HG02840 (cell line): ENCODE measurements around the gene SLC5A10.
"Not testable (repeated sequence)": the region's sequence is repeated elsewhere in the genome, so short reads cannot be mapped to it uniquely, and the experiment has no call there.

Experiments
- ATAC-seq: cut with Tn5 transposase; IDR thresholded peaks from one replicate; pipeline ENCODE4 v1.9.1; 2021; ENCODE audit warnings: mild to moderate bottlenecking, moderate library complexity, moderate number of reproducible peaks; ENCODE audit not compliant: unreplicated experiment, low FRiP score

SLC5A10 gene

DNA sequence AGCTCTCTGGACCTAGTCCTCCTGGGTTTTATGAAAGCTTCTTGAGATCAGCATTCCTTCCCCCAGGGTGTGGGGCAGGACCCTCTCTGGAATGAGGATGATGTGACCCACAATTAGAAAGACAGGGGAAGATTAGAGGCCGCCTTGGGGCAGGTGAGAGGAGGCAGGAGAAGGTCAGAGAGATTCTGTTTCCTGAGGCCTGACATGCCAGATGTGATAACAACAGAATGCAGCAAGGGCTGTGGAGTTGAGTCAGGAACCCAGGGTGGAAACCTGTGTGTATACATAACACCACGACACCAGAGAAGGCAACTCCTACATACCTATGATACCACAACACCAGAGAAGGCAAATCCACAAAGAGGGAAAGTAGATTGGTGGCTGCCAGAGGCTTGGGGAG, 5.4 kb upstream of the SLC5A10 start:
- ATAC-seq: no peak

DNA sequence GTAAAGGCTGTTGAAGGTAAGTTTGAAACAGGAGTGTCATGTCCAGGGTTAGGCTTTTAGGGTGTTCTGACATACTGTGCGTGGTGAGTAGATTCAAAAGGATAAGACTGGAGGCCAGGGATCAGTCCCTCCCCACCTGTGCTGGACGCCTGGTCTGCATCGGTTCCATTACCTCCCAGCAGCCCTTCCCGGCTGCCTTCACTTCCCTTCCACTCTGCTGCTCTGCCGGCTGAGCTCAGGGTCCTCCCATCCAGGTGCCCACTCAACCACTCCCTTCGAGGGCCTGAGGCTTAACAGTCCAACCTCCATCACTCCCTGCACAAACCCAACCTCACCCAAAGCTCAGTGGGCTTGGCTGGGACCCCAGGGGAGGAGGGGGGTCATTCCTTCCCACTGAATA, 4.1 kb upstream of the SLC5A10 start:
- ATAC-seq: no peak

DNA sequence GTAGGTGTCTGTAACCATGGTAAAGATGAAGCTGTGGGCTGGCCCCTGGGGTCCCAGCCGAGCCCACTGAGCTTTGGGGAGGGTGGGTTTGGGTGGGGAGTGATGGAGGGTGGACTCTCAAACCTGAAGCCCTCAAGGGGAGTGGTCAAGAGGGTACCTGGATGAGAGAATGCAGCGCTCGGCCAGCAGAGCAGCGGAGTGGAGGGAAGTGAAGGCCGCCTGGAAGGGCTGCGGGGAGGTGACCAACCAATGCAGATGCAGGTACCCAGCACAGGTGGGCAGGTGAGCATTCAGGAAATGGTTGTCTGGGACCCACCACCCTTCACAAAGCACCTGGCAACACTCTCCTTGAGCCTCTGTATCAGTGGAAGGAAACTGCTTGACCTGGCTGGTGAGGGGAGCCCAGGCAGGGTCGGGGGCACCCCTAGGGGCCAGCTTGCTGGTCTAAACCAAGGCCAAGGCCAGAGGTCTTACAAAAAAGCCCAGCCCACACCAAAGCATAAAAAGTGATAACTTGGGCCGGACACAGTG, 3.4 kb upstream of the SLC5A10 start:
- no peak for ATAC-seq

DNA sequence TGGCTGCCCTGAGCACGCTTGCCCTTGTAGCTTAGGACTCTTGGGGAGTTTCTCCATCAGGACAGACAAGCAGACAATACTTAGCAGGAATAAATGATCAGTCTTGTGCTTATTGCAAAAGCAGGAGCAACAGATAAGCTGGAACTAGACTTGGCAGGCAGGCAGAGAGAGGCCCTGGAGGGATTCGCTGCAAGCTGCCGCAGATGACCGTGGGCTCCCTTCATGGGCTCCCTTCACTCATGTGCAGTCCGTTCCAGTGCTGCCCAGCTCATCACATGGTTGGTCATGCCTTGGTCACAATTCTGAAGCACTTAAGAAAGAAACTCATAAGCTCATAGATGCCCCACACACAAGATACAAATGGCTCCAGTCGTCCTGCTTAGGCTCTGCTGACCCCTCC, 2.4 kb upstream of the SLC5A10 start:
- ATAC-seq: no peak

DNA sequence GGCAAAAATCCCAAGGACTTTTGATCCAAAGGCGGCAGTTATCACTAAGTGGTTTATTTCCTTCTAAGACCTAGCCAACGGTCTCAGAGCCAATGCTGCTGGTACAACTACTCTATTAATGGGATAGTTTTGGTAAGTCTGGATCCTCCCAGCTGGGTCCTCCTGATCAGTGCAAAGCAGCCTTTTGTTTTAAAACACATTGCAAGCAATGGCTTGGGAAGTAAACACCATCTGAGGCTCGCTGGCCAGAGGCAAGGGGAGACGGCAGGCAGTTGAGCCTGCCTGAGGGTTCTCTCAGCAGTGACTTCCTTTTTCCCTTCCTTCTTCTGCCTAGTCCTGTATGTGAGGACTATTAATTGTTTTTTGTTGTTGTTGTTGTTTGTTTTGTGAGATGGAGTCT, 1.6 kb upstream of the SLC5A10 start:
- no peak for ATAC-seq

DNA sequence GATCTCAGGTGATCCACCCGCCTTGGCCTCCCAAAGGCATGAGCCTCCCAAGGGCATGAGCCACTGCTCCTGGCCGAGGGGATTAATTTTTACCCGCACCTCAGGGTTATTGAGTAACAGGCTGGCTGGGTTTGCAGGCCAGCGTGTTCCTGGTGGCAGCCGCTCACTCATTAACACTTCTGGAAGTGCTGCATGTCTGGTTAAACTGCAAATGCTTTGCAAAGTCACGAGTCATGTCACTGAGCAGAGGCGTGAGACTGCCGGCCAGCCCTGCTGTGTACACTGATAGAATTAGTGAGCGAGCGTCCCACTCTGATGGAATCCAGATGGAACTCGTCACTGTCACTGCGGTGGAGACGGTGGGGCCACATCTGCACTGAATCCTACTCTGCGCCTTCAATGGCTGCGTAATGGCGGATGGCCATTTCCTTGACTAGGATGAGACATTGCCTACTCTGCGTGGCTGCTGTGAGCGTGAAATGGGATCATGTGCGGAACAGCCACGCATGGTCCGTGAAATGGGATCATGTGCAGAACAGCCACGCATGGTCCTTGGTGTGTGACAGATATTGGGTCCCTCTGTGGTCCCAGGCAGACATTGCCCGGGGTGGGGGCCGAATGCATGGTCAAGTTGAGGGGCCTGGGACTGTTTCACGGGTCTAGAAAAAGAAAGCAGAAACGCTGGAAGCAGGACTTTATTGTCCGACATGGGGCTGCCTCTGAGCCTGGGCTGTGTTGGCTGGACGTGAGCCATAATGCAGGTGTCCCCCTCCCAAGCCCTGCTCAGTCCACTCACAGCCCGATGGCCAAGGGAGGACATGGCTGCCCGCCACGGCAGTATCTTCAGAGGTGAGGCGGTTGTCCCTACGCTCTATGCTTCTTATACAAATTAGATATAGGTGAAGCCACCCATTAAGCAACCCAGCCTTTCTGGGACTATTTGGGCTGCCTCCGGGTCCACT, 740 bp upstream of the SLC5A10 start:
- ATAC-seq: no peak

DNA sequence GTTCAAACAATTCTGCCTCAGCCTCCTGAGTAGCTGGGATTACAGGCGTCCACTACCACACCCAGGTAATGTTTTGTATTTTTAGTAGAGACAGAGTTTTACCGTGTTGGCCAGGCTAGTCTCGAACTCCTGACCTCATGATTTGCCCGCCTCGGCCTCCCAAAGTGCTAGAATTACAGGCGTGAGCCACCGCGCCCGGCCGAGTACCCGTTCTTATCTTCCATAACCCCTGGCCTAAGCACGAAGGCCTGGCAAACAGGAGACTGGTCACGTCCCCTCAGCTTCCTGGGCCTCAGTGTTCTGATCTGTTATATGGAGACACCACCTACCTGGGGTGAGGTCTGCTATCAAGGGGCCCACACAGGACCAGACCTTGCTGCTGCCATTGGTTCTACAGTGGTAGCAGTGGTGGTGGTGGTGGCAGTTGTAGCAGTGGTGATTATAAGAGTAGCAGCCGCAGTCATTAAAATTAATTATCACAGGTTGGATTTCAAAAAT, 1.3 kb downstream of the SLC5A10 start:
- ATAC-seq: no peak

DNA sequence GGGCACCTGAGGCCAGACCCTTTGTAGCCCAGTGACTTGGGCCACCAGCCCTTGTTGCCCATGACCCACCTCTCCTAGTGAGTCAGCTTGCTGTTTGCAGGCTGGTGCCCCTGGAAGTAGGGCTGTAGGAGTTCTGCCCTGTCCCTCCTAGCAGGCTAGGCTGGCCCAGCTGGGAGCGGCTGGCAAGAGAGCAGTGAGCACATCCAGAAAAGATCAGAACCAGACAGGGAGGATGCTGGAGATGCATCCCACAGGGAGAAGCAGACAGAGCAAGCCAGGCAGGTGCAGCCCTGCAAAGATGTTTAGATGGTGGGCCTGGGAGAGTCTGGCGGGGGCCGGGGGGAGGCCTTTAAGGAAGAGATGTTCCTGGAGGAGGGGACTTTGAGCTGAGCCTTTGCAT, 2.4 kb downstream of the SLC5A10 start:
- no peak for ATAC-seq

DNA sequence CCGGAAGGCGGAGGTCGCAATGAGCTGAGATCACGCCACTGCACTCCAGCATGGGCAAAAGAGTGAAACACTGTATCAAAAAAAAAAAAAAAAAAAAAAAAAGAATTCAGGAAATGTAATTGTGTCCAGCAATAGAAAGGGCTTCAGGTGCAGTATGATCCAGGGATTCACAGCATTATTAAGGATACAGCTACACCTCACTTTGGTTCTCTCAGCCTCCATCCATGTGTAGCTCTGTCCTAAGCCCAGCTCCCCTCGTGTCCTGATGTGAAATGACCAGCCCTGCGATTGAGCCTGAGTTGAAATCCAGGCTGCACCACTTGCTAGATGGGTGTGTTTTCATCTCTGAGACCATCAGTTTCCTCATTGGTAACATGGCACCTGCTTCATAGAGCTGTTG, 3.0 kb downstream of the SLC5A10 start:
- ATAC-seq: no peak

DNA sequence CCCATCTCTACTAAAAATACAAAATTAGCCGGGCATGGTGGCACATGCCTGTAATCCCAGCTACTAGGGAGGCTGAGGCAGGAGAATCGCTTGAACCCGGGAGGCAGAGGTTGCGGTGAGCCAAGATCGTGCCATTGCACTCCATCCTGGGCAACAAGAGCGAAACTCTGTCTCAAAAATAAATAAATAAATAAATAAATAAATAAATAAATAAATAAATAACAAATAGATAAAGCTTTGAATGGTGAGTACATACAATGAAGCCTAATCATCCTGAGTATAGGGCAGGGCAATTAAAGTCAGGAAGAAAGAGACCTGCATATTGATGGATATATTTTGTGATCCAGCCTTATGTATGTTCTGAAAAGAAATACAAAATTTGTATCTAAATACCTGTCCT, 4.1 kb downstream of the SLC5A10 start:
- ATAC-seq: not testable (repeated sequence)

DNA sequence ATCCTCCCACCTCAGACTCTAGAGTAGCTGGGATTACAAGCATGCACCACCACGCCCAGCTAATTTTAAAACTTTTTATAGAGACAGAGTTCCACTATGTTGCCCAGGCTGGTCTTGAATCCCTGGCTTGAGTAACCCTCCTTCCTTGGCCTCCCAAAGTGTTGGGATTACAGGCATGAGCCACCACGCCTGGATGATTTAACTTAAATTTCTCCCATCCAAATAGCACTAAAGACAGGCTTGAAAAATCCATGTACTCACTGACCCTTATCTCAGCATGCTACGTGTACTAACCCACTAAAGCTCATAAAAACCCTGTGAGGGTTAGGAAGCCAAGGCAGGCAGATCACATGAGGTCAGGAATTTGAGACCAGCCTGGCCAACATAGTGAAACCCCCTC, 4.6 kb downstream of the SLC5A10 start:
- no peak for ATAC-seq

DNA sequence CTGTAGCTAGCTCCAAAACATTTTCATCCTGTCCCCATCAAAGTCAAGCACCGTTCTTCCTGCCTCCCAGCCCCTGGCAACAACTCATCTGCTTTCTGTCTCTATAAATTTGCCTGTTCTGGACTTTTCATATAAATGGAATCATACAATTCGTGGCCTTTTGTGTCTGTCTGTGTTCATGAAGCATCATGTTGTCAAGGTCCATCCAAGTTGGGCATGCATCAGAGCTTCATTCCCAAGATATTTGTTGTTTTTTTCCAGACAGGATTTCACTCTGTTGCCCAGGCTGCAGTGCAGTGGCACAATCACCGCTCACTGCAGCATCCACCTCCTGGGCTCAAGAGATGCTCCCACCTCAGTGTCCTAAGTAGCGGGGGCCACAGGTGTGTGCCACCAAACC, 5.9 kb downstream of the SLC5A10 start:
- ATAC-seq: no peak

DNA sequence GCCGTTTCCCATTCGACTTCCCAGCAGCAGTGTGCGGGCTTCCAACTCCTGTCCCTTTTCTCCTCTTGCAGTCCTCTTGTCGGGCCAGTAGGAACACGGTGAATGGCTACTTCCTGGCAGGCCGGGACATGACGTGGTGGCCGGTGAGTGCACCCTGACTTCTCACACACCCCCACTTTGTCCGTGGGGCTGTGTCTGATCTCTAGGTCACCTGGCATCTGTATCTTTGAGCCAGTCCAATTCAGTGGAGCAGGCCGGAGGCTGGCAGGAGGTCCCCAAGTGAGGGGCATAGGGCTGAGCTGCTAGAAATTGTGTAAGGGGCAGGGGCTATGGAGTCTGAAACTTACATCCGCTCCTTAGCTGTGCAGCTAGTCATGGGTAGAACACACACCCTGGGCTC, 6.6 kb downstream of the SLC5A10 start:
- ATAC-seq: no peak

DNA sequence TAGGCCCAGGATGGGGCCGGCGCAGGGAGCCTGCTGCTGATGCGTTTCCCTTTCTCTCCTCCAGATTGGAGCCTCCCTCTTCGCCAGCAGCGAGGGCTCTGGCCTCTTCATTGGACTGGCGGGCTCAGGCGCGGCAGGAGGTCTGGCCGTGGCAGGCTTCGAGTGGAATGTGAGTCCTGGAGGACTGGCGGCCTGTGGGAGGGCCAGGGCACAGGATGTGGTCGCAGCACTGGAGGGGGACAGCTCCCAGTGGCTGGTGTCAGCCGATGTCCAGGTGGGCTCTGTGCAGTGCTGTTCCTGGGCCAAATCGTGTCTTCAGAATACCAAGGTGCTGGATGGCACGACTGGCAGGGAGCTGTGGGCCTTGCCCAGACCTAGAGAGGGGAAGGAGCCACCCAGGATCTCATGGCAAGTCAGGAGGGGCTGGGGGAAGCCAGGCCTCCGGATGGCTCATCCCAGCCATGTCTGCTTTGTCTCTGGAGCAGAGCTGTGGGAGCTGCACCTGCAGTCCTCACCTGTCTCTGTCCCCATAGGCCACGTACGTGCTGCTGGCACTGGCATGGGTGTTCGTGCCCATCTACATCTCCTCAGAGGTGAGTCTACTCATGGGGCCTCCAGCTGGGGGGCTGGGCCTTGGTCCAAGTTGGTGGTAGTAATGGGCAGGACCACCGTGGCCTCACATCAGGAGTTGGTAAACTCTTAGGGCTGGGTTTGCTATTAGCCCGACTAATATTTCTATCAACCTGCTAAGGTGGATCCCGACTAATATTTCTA, 7.3 kb downstream of the SLC5A10 start:
- no peak for ATAC-seq

DNA sequence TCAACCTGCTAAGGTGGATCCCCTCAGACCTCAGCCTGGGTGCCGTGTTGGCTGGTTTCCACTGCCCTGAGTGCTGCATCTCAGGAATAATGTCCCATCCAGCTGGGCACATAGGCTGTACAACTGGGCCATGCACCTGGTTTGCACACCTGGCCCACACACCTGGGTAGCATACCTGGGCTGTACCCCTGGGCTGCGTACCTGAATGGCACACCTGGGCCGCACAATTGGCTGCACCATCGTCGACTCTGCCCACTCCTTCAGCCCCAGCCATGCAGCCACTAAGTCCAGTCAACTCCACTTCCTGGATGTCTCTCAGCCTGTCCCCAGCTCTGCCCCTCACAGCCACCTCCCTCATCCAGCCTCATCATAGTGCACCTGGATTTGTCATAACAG, 7.9 kb downstream of the SLC5A10 start:
- no peak for ATAC-seq

DNA sequence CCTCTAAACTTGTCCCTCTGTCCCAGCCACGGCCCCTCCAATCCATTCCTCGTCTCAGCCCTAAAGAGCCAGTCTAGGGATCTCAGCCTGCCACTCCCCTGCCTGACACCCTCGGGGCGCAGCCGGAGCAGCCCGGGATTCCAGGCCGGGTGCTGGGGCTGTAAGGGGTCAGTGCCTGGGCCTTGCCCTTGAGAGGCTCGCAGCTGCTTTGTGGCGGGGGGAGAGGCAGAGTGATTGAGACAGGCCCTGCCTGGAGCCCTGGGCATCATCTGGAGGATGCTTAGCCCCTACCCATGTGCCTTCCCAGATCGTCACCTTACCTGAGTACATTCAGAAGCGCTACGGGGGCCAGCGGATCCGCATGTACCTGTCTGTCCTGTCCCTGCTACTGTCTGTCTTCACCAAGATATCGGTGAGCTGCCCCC, 8.3 kb downstream of the SLC5A10 start:
- ATAC-seq: no peak

DNA sequence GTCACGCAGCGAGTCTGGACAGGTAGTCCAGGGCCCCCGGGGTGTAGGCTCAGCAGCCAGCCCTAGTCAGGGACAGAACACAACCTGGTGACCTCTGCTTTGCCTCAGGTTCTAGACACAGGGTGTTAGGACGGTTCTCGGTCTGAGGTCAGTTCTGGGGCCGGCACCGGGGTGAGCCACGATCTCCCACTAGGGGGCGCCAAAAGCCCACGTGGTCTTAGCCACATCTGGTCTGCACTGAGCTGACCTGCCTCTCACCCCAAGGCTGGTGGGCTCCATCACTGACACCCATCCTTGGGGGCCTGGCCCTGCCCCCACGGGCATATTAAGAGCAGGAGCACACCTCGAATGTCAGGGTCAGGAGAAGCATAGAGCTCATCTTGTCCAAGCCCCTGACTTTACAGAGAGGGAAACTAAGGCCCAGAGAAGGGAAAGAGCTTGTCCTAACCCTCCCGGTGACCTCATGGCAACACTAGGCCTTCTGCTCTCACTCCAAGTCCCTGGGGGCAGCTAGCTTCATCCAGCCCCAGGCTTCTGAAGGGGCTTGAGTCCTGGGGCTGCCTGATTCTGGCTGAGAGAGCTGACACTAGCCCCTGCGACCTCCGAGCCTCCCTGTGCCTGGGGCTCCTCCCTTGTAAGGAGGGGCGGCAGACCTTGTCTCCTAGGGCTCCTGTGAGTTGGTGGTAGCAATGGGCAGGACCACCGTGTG, 9.0 kb downstream of the SLC5A10 start:
- ATAC-seq: no peak

DNA sequence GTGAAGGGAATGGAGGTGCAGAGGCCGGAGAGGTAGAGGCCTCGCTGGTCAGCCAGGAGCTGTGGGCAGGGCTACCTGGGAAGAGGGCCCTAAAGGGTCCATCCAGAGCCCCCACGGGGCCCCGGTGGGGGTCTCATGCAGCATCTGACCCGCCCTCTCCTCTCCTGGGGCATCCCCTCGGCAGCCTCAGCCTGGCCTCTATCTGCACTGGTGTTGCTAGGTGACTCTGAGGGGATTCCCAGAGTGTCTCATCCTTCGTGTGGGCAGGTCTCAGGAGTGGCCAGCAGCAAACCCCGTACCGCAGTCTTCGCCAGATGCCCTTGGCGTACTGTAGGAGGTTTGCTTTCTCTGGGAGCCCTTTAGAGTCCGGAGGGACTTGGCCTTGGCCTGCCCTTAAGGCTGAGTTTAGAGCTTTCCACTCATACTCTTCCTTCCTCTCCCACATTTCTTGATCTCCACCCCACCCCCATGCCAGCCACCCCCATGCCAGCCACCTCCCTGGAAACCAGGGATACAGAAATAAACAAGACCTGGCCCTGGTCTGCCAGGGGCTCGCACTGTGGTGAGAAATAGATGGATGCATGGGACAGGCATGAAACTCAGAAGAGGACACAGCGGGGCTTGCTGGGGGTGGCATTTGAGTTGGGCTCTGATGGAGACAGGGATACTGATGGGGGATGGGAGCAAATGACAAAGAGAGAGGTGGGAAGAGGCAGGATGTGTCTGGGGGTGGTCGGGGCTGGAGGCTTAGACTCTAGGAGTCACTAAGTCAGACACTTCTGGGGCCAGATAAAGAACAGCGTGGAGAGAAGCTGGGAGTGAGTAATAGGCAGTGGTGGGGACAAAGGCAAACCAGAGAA, 9.9 kb downstream of the SLC5A10 start:
- no peak for ATAC-seq

DNA sequence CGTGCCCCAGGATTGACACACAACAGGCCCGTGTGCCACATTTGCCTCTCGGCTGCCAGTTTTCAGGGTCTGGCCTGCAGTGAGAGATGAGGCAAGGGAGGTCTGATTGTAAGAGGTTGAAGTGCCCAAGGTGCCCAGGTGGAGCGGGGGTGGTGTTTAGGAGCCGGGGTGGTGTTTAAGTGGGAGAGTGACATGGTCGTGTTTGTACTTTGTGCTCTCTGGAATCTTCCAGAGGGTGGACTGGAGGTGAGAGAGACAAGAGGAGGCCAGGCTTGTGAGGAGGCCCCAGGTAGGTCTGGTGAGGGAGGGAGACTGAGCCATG, 10.5 kb downstream of the SLC5A10 start:
- no peak for ATAC-seq
